HG03439 (cell line): ENCODE measurements around the gene PAX5.

Experiments
- ATAC-seq: cut with Tn5 transposase; IDR thresholded peaks from one replicate; pipeline ENCODE4 v1.9.1; 2021; ENCODE audit warnings: mild to moderate bottlenecking, moderate library complexity; ENCODE audit not compliant: unreplicated experiment

PAX5 gene

GRCh38 chr9:36787709-36788108 is 246.4 kb downstream of the PAX5 start:
- no peak for ATAC-seq
